Uterus (tissue), 4 donors: ENCODE data around the gene ABLIM2. TPM values are rescaled to one million over a fixed set of nuclear protein-coding genes. Genes with fewer than 3 reads are reported as not detected.

ENCODE experiments used
- DNase-seq, 2 donors: peaks; one replicate each; pipeline ENCODE4 v3.0.0-alpha.2; 2019 to 2020
- H3K27ac ChIP-seq, 2 donors: fragments of 200-600 bp; sonication (generic); 1 replicate in 1 of 2; 2 replicates in 1 of 2; pipeline ENCODE4 v1.5.1; 2016 to 2018
- H3K27me3 ChIP-seq, 2 donors: fragments of 200-600 bp; sonication (generic); one replicate each; pipeline ENCODE4 v1.5.1; 2018 to 2019; ENCODE audit warnings: control low read depth in 1 of 2
- H3K36me3 ChIP-seq, 2 donors: fragments of 200-600 bp; sonication (generic); one replicate each; pipeline ENCODE4 v1.5.1; 2019; ENCODE audit warnings: control low read depth in 1 of 2
- H3K4me1 ChIP-seq, 2 donors: fragments of 200-600 bp; sonication (generic); one replicate each; pipeline ENCODE4 v1.5.1; 2018 to 2019; ENCODE audit warnings: control low read depth in 1 of 2
- H3K4me3 ChIP-seq, 2 donors: fragments of 200-600 bp; sonication (generic); 1 replicate in 1 of 2; 2 replicates in 1 of 2; pipeline ENCODE4 v1.5.1; 2018 to 2019; ENCODE audit warnings: mild to moderate bottlenecking in 1 of 2
- H3K9me3 ChIP-seq, 2 donors: fragments of 200-600 bp; sonication (generic); one replicate each; pipeline ENCODE4 v1.5.1; 2019; ENCODE audit warnings: control low read depth in 1 of 2
- CTCF ChIP-seq, 4 experiments: fragments of 200-600 bp in 2 of 4; fragments of 450-650 bp in 2 of 4; sonication (generic) in 2 of 4; IDR thresholded peaks; one replicate each; pipeline ENCODE4 v1.5.1; 2016 to 2019; ENCODE audit warnings: antibody characterized with exemption in 4 of 4, mild to moderate bottlenecking in 2 of 4, moderate library complexity in 1 of 4
- POLR2A ChIP-seq, 2 donors: fragments of 450-650 bp; IDR thresholded peaks; one replicate each; pipeline ENCODE4 v1.6.1; 2016; ENCODE audit warnings: antibody characterized with exemption in 2 of 2, mild to moderate bottlenecking in 1 of 2, moderate library complexity in 1 of 2
- intact Hi-C: fragments of 100-400 bp; cut with DNase I; formaldehyde crosslinking; loops from one replicate; pipeline ENCODE4 v1.15.1; 2023; ENCODE audit warnings: low total_unique reads
- total RNA-seq, 4 donors: library from RNA; depleted of rRNA in 3 of 4; stranded (reverse); fragments of >200 nt in 3 of 4; gene quantifications; one replicate each; pipeline versions ENCODE4 v1.1.0 to v1.2.4, GENCODE V29; 2014 to 2023
- donor health status: DM: yes; HTN: yes; CAD: no.

The ABLIM2 gene
- total RNA-seq, 4 donors from 2014 or later = 0.77 to 6.0 (median 1.5) TPM

GRCh38 chr4:7993671-7994070 lies 164.9 kb downstream of the ABLIM2 start:
- TF ChIP-seq CTCF (IDR thresholded peaks at IDR 0.05) = no peak
- TF ChIP-seq POLR2A (IDR thresholded peaks at IDR 0.05) = no peak
- Histone ChIP-seq H3K27ac (no peak overlapping the region), H3K4me1 (no peaks in the 10 kb centered on the region), H3K4me3 (no peak overlapping the region), H3K27me3 (no peaks in the 10 kb centered on the region), H3K36me3 (no peaks in the 10 kb centered on the region), H3K9me3 (peaks cover 0 to 7% of the 10 kb centered on the region in 2 donors)
- intact Hi-C loops = no loop called here
- DNase-seq = no peak

- intact Hi-C loops = no loop called here
- no peaks in the 10 kb centered on the region for H3K36me3 ChIP-seq
- no peak for DNase-seq
Observed at GRCh38 chr4:7992846-7993245, 165.8 kb downstream of the ABLIM2 start.

GRCh38 chr4:7990807-7991459 lies 167.7 kb downstream of the ABLIM2 start:
- no peak for TF ChIP-seq CTCF (IDR thresholded peaks at IDR 0.05)
- TF ChIP-seq POLR2A (IDR thresholded peaks at IDR 0.05) = no peak
- no peaks in the 10 kb centered on the region for H3K4me1 ChIP-seq
- H3K4me3 ChIP-seq = no peak overlapping the region
- no peaks in the 10 kb centered on the region for H3K27me3 ChIP-seq
- no peaks in the 10 kb centered on the region for H3K36me3 ChIP-seq
- DNase-seq = no peak
- intact Hi-C loops = no loop called here
- no peak overlapping the region for H3K27ac ChIP-seq
- peaks cover 0 to 4% of the 10 kb centered on the region in 2 donors for H3K9me3 ChIP-seq

More at GRCh38 chr4:7992846-7993245, 165.8 kb downstream of the ABLIM2 start:
- Histone ChIP-seq H3K9me3 (peaks cover 0 to 7% of the 10 kb centered on the region in 2 donors), H3K4me3 (no peak overlapping the region), H3K27ac (no peak overlapping the region), H3K27me3 (no peaks in the 10 kb centered on the region), H3K4me1 (no peaks in the 10 kb centered on the region)
- TF ChIP-seq POLR2A (IDR thresholded peaks at IDR 0.05) (no peak), CTCF (IDR thresholded peaks at IDR 0.05) (no peak)

GRCh38 chr4:7989654-7990053 lies 169.0 kb downstream of the ABLIM2 start:
- intact Hi-C loops = loop anchor here (5.0 kb wide), 1 partner anchor 187 kb away; no protein-coding TSS in a partner anchor
- H3K27me3 ChIP-seq = no peaks in the 10 kb centered on the region

More at GRCh38 chr4:7989654-7990053, 169.0 kb downstream of the ABLIM2 start:
- Histone ChIP-seq H3K36me3 (no peaks in the 10 kb centered on the region), H3K4me1 (no peaks in the 10 kb centered on the region), H3K9me3 (peaks cover 0 to 4% of the 10 kb centered on the region in 2 donors), H3K27ac (no peak overlapping the region), H3K4me3 (no peak overlapping the region)
- TF ChIP-seq CTCF (IDR thresholded peaks at IDR 0.05) (no peak), POLR2A (IDR thresholded peaks at IDR 0.05) (no peak)
- DNase-seq = no peak
